ENCODE data around the gene MCTP2. TPM values are rescaled to one million over a fixed set of nuclear protein-coding genes. Genes with fewer than 3 reads are reported as not detected.

Gene MCTP2
- total and polyA plus RNA-seq, 2 donors = 6.7 to 9.3 TPM

DNA sequence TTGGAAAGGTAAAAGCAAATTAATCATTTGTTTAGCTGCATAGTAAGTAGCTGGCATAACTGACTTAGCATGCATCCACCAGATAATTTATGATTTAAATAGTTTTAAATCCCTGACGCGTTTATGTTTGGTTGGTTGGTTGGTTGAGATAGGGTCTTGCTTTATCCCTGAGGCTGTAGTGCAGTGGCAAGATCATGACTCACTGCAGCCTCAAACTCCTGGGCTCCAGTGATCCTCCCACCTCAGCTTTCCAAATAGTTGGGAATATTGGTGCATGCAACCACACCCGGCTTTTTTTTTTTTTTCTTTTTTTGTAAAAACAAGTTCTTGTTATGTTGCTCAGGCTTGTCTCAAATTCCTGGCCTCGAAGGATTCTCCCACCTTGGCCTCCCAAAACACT is 263.4 kb downstream of the MCTP2 start:
- 91% methylated on average over 4 of the region's 4 CpGs for WGBS
- no peak overlapping the region for H3K27ac ChIP-seq (ENCODE audit: low read depth in 1 of 2, low read length in 1 of 2)
- DNase-seq (ENCODE audit: low read depth in 6 of 9, low spot score in 9 of 9) = no peak
- no peaks in the 10 kb centered on the region for H3K4me1 ChIP-seq (ENCODE audit: control insufficient read depth in 2 of 2, insufficient read depth in 2 of 2, low read length in 2 of 2)
- no peaks in the 10 kb centered on the region for H3K27me3 ChIP-seq (ENCODE audit: control insufficient read depth in 2 of 2, insufficient read depth in 1 of 2, low read length in 1 of 2)
- no peak overlapping the region for H3K4me3 ChIP-seq (ENCODE audit: low read length in 2 of 2)
- H3K9me3 ChIP-seq (ENCODE audit: control insufficient read depth in 2 of 2, insufficient read depth in 1 of 2, low read length in 1 of 2) = no peaks in the 10 kb centered on the region
- no peaks in the 10 kb centered on the region for H3K36me3 ChIP-seq (ENCODE audit: control insufficient read depth in 2 of 2, insufficient read depth in 2 of 2, low read length in 1 of 2)

DNA sequence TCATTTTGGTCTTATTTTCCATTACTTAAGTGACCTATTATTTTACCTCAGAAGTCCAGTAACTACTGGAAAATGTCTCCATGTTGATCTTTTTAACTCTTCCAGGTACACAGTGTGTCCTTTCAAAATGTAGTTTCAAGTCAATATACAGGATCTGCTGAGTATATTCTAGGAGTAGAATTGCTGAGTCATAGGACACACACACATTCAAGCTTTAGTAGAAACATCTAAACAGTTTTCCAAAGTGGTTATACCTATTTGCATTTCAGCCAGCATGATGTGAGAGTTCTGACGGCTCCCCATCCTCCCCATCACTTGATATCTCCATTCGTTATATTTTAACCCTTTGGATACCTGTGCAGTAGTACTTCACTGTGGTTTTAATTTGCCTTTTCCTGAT is 271.9 kb downstream of the MCTP2 start:
- no peak overlapping the region for H3K4me3 ChIP-seq (ENCODE audit: low read length in 2 of 2)
- WGBS = 91% methylated on average over 2 of the region's 2 CpGs
- no peaks in the 10 kb centered on the region for H3K36me3 ChIP-seq (ENCODE audit: control insufficient read depth in 2 of 2, insufficient read depth in 2 of 2, low read length in 1 of 2)
- DNase-seq (ENCODE audit: low read depth in 6 of 9, low spot score in 9 of 9) = no peak
- H3K27ac ChIP-seq (ENCODE audit: low read depth in 1 of 2, low read length in 1 of 2) = no peak overlapping the region
- no peaks in the 10 kb centered on the region for H3K4me1 ChIP-seq (ENCODE audit: control insufficient read depth in 2 of 2, insufficient read depth in 2 of 2, low read length in 2 of 2)
- H3K9me3 ChIP-seq (ENCODE audit: control insufficient read depth in 2 of 2, insufficient read depth in 1 of 2, low read length in 1 of 2) = peaks cover 0 to 7% of the 10 kb centered on the region in 2 donors
- H3K27me3 ChIP-seq (ENCODE audit: control insufficient read depth in 2 of 2, insufficient read depth in 1 of 2, low read length in 1 of 2) = no peaks in the 10 kb centered on the region

DNA sequence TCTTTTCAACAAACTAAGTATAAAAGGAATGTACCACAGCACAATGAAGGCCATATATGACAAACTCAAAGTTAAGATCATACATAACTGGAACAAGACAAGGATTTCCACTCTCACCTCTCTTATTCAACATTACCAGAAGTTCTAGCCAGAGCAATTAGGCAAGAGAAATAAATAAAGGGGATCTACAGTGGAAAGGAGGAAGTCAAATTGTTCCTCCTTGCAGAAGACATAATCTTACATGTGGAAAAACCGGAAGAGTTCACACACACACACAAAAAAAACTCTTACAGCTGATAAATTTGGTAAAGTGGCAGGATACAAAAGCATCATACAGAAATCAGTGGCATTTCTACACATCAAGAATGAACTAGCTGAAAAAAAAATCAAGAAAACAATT is 277.9 kb downstream of the MCTP2 start:
- Histone ChIP-seq H3K36me3 (ENCODE audit: control insufficient read depth in 2 of 2, insufficient read depth in 2 of 2, low read length in 1 of 2) (no peaks in the 10 kb centered on the region), H3K27me3 (ENCODE audit: control insufficient read depth in 2 of 2, insufficient read depth in 1 of 2, low read length in 1 of 2) (no peaks in the 10 kb centered on the region), H3K4me3 (ENCODE audit: low read length in 2 of 2) (no peak overlapping the region), H3K4me1 (ENCODE audit: control insufficient read depth in 2 of 2, insufficient read depth in 2 of 2, low read length in 2 of 2) (no peaks in the 10 kb centered on the region), H3K9me3 (ENCODE audit: control insufficient read depth in 2 of 2, insufficient read depth in 1 of 2, low read length in 1 of 2) (peaks cover 0 to 7% of the 10 kb centered on the region in 2 donors), H3K27ac (ENCODE audit: low read depth in 1 of 2, low read length in 1 of 2) (no peak overlapping the region)
- DNase-seq (ENCODE audit: low read depth in 6 of 9, low spot score in 9 of 9) = no peak
- WGBS = 87% methylated on average over 1 of the region's 1 CpG

DNA sequence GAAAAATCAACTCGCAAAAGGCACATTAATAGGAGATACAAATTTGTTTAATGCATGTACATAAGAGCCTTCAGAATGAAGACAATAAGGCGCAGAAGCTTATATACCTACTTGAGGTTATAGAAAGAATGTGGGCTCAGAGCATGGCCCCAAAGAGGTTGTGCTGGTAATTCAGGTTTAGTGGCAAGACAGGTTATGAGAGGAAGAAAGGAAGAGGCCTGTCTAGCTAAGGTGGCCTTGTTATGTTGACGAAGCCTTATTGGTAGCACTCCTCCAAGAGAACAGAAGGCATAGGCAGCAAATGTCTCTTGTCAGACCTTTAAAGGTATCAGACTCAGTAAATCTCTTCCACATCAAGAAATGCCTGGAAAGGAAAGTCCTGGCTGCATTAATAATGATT is 290.8 kb downstream of the MCTP2 start:
- H3K9me3 ChIP-seq (ENCODE audit: control insufficient read depth in 2 of 2, insufficient read depth in 1 of 2, low read length in 1 of 2) = no peaks in the 10 kb centered on the region
- no peaks in the 10 kb centered on the region for H3K36me3 ChIP-seq (ENCODE audit: control insufficient read depth in 2 of 2, insufficient read depth in 2 of 2, low read length in 1 of 2)
- no peak overlapping the region for H3K27ac ChIP-seq (ENCODE audit: low read depth in 1 of 2, low read length in 1 of 2)
- WGBS = 94% methylated on average over 3 of the region's 3 CpGs
- H3K4me3 ChIP-seq (ENCODE audit: low read length in 2 of 2) = no peak overlapping the region
- H3K4me1 ChIP-seq (ENCODE audit: control insufficient read depth in 2 of 2, insufficient read depth in 2 of 2, low read length in 2 of 2) = no peaks in the 10 kb centered on the region
- DNase-seq (ENCODE audit: low read depth in 6 of 9, low spot score in 9 of 9) = no peak
- H3K27me3 ChIP-seq (ENCODE audit: control insufficient read depth in 2 of 2, insufficient read depth in 1 of 2, low read length in 1 of 2) = no peaks in the 10 kb centered on the region

GRCh38 chr15:94523873-94524272 is 292.5 kb downstream of the MCTP2 start:
- no peak overlapping the region for H3K4me3 ChIP-seq (ENCODE audit: low read length in 2 of 2)
- WGBS = 94% methylated on average over 11 of the region's 11 CpGs
- no peaks in the 10 kb centered on the region for H3K9me3 ChIP-seq (ENCODE audit: control insufficient read depth in 2 of 2, insufficient read depth in 1 of 2, low read length in 1 of 2)
- H3K36me3 ChIP-seq (ENCODE audit: control insufficient read depth in 2 of 2, insufficient read depth in 2 of 2, low read length in 1 of 2) = no peaks in the 10 kb centered on the region
- no peak for DNase-seq (ENCODE audit: low read depth in 6 of 9, low spot score in 9 of 9)
- H3K4me1 ChIP-seq (ENCODE audit: control insufficient read depth in 2 of 2, insufficient read depth in 2 of 2, low read length in 2 of 2) = no peaks in the 10 kb centered on the region
- no peak overlapping the region for H3K27ac ChIP-seq (ENCODE audit: low read depth in 1 of 2, low read length in 1 of 2)
- no peaks in the 10 kb centered on the region for H3K27me3 ChIP-seq (ENCODE audit: control insufficient read depth in 2 of 2, insufficient read depth in 1 of 2, low read length in 1 of 2)

DNA sequence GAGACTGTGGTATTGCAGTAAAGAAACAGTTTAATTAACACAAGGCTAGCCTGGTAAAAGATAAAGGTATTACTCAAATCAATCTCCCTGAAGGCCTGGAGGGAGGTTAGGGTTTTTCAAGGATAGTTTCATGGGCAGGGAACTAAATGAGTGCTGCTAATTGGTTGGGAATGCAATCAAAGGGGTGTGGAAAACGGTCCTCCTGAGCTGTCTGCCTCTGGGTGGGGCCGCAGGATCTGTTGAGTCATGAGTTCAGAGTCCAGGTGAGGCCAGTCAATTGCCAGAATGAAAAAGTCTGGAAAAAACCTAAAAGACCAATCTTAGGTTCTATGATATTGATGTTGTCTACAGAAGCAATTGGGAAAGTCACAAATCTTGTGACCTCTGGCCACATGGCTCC is 293.2 kb downstream of the MCTP2 start:
- WGBS = 85% methylated on average over 2 of the region's 2 CpGs
- Histone ChIP-seq H3K9me3 (ENCODE audit: control insufficient read depth in 2 of 2, insufficient read depth in 1 of 2, low read length in 1 of 2) (no peaks in the 10 kb centered on the region), H3K36me3 (ENCODE audit: control insufficient read depth in 2 of 2, insufficient read depth in 2 of 2, low read length in 1 of 2) (no peaks in the 10 kb centered on the region), H3K27me3 (ENCODE audit: control insufficient read depth in 2 of 2, insufficient read depth in 1 of 2, low read length in 1 of 2) (no peaks in the 10 kb centered on the region), H3K4me1 (ENCODE audit: control insufficient read depth in 2 of 2, insufficient read depth in 2 of 2, low read length in 2 of 2) (no peaks in the 10 kb centered on the region), H3K27ac (ENCODE audit: low read depth in 1 of 2, low read length in 1 of 2) (no peak overlapping the region), H3K4me3 (ENCODE audit: low read length in 2 of 2) (no peak overlapping the region)
- no peak for DNase-seq (ENCODE audit: low read depth in 6 of 9, low spot score in 9 of 9)

- 78% methylated on average over 5 of the region's 5 CpGs for WGBS
- no peaks in the 10 kb centered on the region for H3K9me3 ChIP-seq (ENCODE audit: control insufficient read depth in 2 of 2, insufficient read depth in 1 of 2, low read length in 1 of 2)
- no peaks in the 10 kb centered on the region for H3K4me1 ChIP-seq (ENCODE audit: control insufficient read depth in 2 of 2, insufficient read depth in 2 of 2, low read length in 2 of 2)
- no peak for DNase-seq (ENCODE audit: low read depth in 6 of 9, low spot score in 9 of 9)
- H3K27ac ChIP-seq (ENCODE audit: low read depth in 1 of 2, low read length in 1 of 2) = no peak overlapping the region
- no peak overlapping the region for H3K4me3 ChIP-seq (ENCODE audit: low read length in 2 of 2)
- H3K27me3 ChIP-seq (ENCODE audit: control insufficient read depth in 2 of 2, insufficient read depth in 1 of 2, low read length in 1 of 2) = no peaks in the 10 kb centered on the region
- H3K36me3 ChIP-seq (ENCODE audit: control insufficient read depth in 2 of 2, insufficient read depth in 2 of 2, low read length in 1 of 2) = no peaks in the 10 kb centered on the region
Measured at GRCh38 chr15:94526071-94526689, 294.8 kb downstream of the MCTP2 start.

DNA sequence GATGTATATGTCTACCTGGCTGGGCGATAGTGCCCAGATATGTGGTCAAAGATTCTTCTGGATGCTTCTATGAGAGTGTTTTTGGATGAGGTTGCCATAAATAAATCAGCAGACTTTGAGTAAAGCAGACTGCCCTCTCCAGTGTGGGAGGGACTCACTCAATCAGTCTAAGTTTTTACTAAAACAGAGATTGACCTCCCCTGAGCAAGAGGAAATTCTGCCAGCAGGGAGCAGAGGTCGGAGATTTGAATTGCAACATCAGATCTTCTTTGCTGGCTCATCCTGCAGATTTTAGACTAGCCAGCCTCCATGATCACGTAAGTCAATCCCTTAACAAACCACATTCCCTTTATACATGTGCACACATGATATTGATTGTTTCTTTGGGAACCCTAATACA is 300.9 kb downstream of the MCTP2 start:
- Histone ChIP-seq H3K4me3 (ENCODE audit: low read length in 2 of 2) (no peak overlapping the region), H3K4me1 (ENCODE audit: control insufficient read depth in 2 of 2, insufficient read depth in 2 of 2, low read length in 2 of 2) (no peaks in the 10 kb centered on the region), H3K9me3 (ENCODE audit: control insufficient read depth in 2 of 2, insufficient read depth in 1 of 2, low read length in 1 of 2) (no peaks in the 10 kb centered on the region), H3K27ac (ENCODE audit: low read depth in 1 of 2, low read length in 1 of 2) (no peak overlapping the region), H3K36me3 (ENCODE audit: control insufficient read depth in 2 of 2, insufficient read depth in 2 of 2, low read length in 1 of 2) (no peaks in the 10 kb centered on the region), H3K27me3 (ENCODE audit: control insufficient read depth in 2 of 2, insufficient read depth in 1 of 2, low read length in 1 of 2) (no peaks in the 10 kb centered on the region)
- WGBS = 84% methylated on average over 3 of the region's 3 CpGs
- DNase-seq (ENCODE audit: low read depth in 6 of 9, low spot score in 9 of 9) = no peak
